Activated CD8-positive, alpha-beta T cell treated with anti-CD3 and anti-CD28 coated beads for 36 hours (primary cell): ENCODE results near the gene AJAP1. TPM values are rescaled to one million over a fixed set of nuclear protein-coding genes. Genes with fewer than 3 reads are reported as not detected.

ENCODE experiments used
- ATAC-seq: fragments of 200-7000 bp; cut with Tn5 transposase; one replicate; pipeline ENCODE4 v1.10.0; 2021; ENCODE audit warnings: mild to moderate bottlenecking, moderate library complexity
- CTCF ChIA-PET: fragments of 350-600 bp; sonication (Branson Sonifier 250); formaldehyde crosslinking; loops from one replicate; lab custom pipeline; 2021; ENCODE audit warnings: antibody characterized with exemption; lab: Charles Lee
- POLR2A ChIA-PET: fragments of 350-600 bp; sonication (Branson Sonifier 250); formaldehyde crosslinking; loops from one replicate; lab custom pipeline; 2021; ENCODE audit warnings: antibody characterized with exemption; lab: Charles Lee
- DNase-seq: peaks from one replicate; pipeline ENCODE4 v3.0.0-alpha.2; 2020
- H3K27ac Mint-ChIP-seq: one replicate; pipeline ENCODE4 v1.8.0; 2021; ENCODE audit warnings: mild to moderate bottlenecking, mixed read lengths
- H3K27me3 Mint-ChIP-seq: one replicate; pipeline ENCODE4 v1.8.0; 2021; ENCODE audit warnings: mixed read lengths
- H3K36me3 Mint-ChIP-seq: one replicate; pipeline ENCODE4 v1.8.0; 2021; ENCODE audit warnings: low read depth, mixed read lengths
- H3K4me1 Mint-ChIP-seq: one replicate; pipeline ENCODE4 v1.8.0; 2021; ENCODE audit warnings: low read depth, mixed read lengths
- H3K4me3 Mint-ChIP-seq: one replicate; pipeline ENCODE4 v1.8.0; 2021; ENCODE audit warnings: mild to moderate bottlenecking, moderate library complexity, mixed read lengths
- H3K9me3 Mint-ChIP-seq: one replicate; pipeline ENCODE4 v1.8.0; 2021; ENCODE audit warnings: mixed read lengths
- intact Hi-C: fragments of 100-400 bp; cut with micrococcal nuclease; formaldehyde crosslinking; loops from one replicate; pipeline ENCODE4 v1.10.0; 2022
- total RNA-seq, 2 experiments: library from RNA; stranded (reverse); gene quantifications; one replicate each; pipeline ENCODE4 v1.2.3, GENCODE V29; 2021
- TF ChIP-seq, protein P1 (sequence below): fragments of 200-600 bp; IDR thresholded peaks from one replicate; pipeline ENCODE4 v1.8.0; 2022; ENCODE audit warnings: antibody characterized with exemption, mild to moderate bottlenecking

The AJAP1 gene
- total RNA-seq, 2 experiments from 2014 or later, result 0.65 to 0.78 TPM

DNA sequence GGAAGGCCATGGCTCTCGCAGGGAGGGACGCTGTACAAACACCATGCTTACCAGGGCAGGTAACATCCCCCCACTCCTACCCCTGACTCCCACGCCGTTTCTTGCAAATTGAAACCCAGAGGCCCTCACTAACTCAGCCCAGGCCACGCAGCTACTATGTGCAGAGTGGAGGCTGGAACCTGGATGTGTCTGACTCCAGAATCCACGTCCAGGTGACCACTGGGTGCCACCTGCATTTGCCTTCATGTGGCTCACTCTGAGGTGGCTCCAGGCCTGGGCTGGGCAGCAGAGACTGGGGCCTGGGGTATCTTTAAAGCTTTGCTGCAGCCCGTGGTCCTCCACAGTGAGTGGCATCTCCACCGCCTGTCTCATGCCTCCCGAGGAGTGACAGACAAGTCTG is 29.6 kb upstream of the AJAP1 start:
- Mint-ChIP-seq H3K36me3 (no peaks in the 10 kb centered on the region), H3K4me3 (no peak overlapping the region), H3K27me3 (no peaks in the 10 kb centered on the region), H3K4me1 (no peaks in the 10 kb centered on the region), H3K9me3 (no peaks in the 10 kb centered on the region), H3K27ac (no peak overlapping the region)
- intact Hi-C loops, result no loop called here
- DNase-seq, result no peak
- no peak for ATAC-seq
- POLR2A ChIA-PET, result interaction anchor here (0.6 kb wide), 1 partner anchor 191 kb away, joined by 3 read pairs; no protein-coding TSS in a partner anchor
- CTCF ChIA-PET, result no interaction called here
- TF ChIP-seq, protein P1, sequence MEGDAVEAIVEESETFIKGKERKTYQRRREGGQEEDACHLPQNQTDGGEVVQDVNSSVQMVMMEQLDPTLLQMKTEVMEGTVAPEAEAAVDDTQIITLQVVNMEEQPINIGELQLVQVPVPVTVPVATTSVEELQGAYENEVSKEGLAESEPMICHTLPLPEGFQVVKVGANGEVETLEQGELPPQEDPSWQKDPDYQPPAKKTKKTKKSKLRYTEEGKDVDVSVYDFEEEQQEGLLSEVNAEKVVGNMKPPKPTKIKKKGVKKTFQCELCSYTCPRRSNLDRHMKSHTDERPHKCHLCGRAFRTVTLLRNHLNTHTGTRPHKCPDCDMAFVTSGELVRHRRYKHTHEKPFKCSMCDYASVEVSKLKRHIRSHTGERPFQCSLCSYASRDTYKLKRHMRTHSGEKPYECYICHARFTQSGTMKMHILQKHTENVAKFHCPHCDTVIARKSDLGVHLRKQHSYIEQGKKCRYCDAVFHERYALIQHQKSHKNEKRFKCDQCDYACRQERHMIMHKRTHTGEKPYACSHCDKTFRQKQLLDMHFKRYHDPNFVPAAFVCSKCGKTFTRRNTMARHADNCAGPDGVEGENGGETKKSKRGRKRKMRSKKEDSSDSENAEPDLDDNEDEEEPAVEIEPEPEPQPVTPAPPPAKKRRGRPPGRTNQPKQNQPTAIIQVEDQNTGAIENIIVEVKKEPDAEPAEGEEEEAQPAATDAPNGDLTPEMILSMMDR, result no peak

GRCh38 chr1:4626061-4626460 is 28.3 kb upstream of the AJAP1 start:
- POLR2A ChIA-PET, result interaction anchor here (0.6 kb wide), 1 partner anchor 668 kb away, joined by 3 read pairs; no protein-coding TSS in a partner anchor
- H3K27ac Mint-ChIP-seq, result no peak overlapping the region
- CTCF ChIA-PET, result no interaction called here
- H3K4me1 Mint-ChIP-seq, result no peaks in the 10 kb centered on the region
- intact Hi-C loops, result no loop called here
- no peaks in the 10 kb centered on the region for H3K27me3 Mint-ChIP-seq
- H3K36me3 Mint-ChIP-seq, result no peaks in the 10 kb centered on the region
- TF ChIP-seq, protein P1, result no peak
- ATAC-seq, result no peak
- DNase-seq, result no peak
- H3K4me3 Mint-ChIP-seq, result no peak overlapping the region
- no peaks in the 10 kb centered on the region for H3K9me3 Mint-ChIP-seq

DNA sequence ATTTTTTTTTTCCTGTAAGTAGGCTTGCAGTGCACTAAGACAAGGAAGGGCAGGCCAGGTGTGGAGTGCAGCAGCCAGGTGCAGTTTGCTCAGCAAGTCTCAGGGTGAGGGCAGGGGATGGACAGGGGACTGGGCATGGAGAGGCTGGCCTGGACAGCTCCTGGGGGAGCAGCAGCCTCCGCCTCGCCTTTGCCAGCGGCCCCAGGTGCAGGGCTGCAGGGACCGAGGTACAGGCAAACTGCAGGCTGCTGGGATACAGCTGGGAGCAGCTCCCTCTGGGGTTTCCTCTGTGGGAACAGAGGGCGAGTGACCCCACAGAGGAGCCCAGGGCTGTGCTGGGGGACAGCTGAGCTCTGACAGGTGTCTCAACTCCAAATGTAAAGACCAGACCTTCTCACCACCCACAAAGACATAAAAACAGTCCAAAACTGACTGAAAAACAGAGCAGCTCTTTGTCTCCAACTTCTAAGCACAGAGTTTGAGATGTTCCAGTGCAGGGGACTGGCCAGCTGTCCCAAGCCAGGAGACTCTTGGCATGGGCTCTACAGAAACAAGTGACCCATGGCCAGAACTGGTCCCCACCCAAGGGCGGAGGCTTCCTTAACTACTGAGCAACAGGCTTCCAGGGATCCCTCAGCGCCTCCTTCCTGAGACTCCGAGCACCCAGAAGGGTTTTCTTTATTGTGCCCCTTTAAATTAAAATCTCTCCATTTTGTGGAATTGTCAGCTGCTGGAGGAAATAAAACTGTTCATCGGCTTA is 27.7 kb upstream of the AJAP1 start:
- intact Hi-C loops, result no loop called here
- DNase-seq (no peak), ATAC-seq (no peak)
- H3K4me1 Mint-ChIP-seq, result no peaks in the 10 kb centered on the region
- H3K4me3 Mint-ChIP-seq, result no peak overlapping the region
- H3K27me3 Mint-ChIP-seq, result no peaks in the 10 kb centered on the region
- no peak overlapping the region for H3K27ac Mint-ChIP-seq
- no peaks in the 10 kb centered on the region for H3K36me3 Mint-ChIP-seq
- H3K9me3 Mint-ChIP-seq, result no peaks in the 10 kb centered on the region
- POLR2A ChIA-PET, result interaction anchor here (0.6 kb wide), 1 partner anchor 668 kb away, joined by 3 read pairs; no protein-coding TSS in a partner anchor
- TF ChIP-seq, protein P1, result no peak
- CTCF ChIA-PET, result no interaction called here

DNA sequence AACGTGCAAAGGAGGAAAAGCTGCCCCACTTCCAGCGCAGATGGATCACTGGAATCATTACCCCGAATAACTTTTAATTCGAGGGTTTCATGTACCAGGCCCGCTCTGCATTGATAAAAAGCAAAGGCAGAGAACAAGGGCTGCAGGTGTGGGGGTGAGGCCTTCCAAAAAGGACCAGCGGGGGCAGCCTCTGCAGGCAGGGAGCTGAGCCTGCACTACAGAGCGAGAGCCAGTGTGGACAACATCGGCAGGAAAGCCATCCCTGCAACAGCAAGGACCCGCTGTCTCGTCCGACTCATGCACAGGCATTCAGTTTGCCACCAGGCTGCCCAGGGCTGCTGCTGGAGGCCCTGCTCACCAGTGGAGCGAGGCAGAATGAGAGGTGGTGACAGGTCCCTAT is 27.1 kb upstream of the AJAP1 start:
- ATAC-seq (no peak), DNase-seq (no peak)
- TF ChIP-seq, protein P1, result no peak
- intact Hi-C loops, result no loop called here
- Mint-ChIP-seq H3K4me3 (no peak overlapping the region), H3K27ac (no peak overlapping the region), H3K4me1 (no peaks in the 10 kb centered on the region), H3K9me3 (no peaks in the 10 kb centered on the region), H3K36me3 (no peaks in the 10 kb centered on the region), H3K27me3 (no peaks in the 10 kb centered on the region)
- ChIA-PET POLR2A (no interaction called here), CTCF (no interaction called here)

- H3K4me3 Mint-ChIP-seq, result no peak overlapping the region
- ATAC-seq (no peak), DNase-seq (no peak)
- POLR2A ChIA-PET, result no interaction called here
- H3K36me3 Mint-ChIP-seq, result no peaks in the 10 kb centered on the region
- no peaks in the 10 kb centered on the region for H3K9me3 Mint-ChIP-seq
- H3K27ac Mint-ChIP-seq, result no peak overlapping the region
- CTCF ChIA-PET, result no interaction called here
- H3K27me3 Mint-ChIP-seq, result no peaks in the 10 kb centered on the region
- intact Hi-C loops, result no loop called here
- TF ChIP-seq, protein P1, result no peak
- no peaks in the 10 kb centered on the region for H3K4me1 Mint-ChIP-seq
These were observed 25.4 kb upstream of the AJAP1 start for GRCh38 chr1:4628992-4629391.
